ENCODE measurements around the gene MRAP2. TPM values are rescaled to one million over a fixed set of nuclear protein-coding genes. Genes with fewer than 3 reads are reported as not detected.
"Not testable (repeated sequence)": the region's sequence is repeated elsewhere in the genome, so short reads cannot be mapped to it uniquely, and the experiment has no call there.

Gene MRAP2
- total and polyA plus RNA-seq, 2 of the 13 experiments (the other 11 are each of a cell fraction or from before 2014, with no cell fraction given): 0.33 to 3.5 TPM

- Histone ChIP-seq H3K4me3 (replicated peaks in 1 of 3; ENCODE audit: insufficient read depth in 1 of 3, low read depth in 2 of 3, low read length in 3 of 3) (no peak overlapping the region), H3K27me3 (ENCODE audit: control insufficient read depth in 1 of 2, insufficient read depth in 2 of 2, low read length in 2 of 2) (peaks cover 2 to 4% of the 10 kb centered on the region in 2 experiments; a peak in 3 of 5 replicates), H3K4me1 (ENCODE audit: insufficient read depth, low read length) (peaks cover 16% of the 10 kb centered on the region), H3K79me2 (ENCODE audit: insufficient read depth, low read length) (no peaks in the 10 kb centered on the region), H2AFZ (ENCODE audit: low read length) (peak overlapping the region; percentile 78), H4K20me1 (ENCODE audit: insufficient read depth, low read length) (no peaks in the 10 kb centered on the region), H3K9me3 (ENCODE audit: low read length) (no peaks in the 10 kb centered on the region), H3K27ac (ENCODE audit: extremely low read length, insufficient read depth, low read length) (no peak overlapping the region), H3K36me3 (replicated peaks in 1 of 2; ENCODE audit: control insufficient read depth in 1 of 2, insufficient read depth in 2 of 2, low read length in 2 of 2) (no peaks in the 10 kb centered on the region), H3K4me2 (ENCODE audit: low read depth, low read length) (peak overlapping the region; percentile 59), H3K9ac (ENCODE audit: insufficient read depth, low read depth, low read length) (no peak overlapping the region)
- TF ChIP-seq ATM (IDR thresholded peaks at IDR 0.05; ENCODE audit: borderline replicate concordance) (no peak), ZNF17 (CRISPR knock-in tag; IDR thresholded peaks at IDR 0.05) (no peak)
- ChIA-PET POLR2A (no interaction called here), CTCF (ENCODE audit: low intra/inter-chr PET ratio, low total read pairs) (no interaction called here)
- no TSS peak for BruUV-seq (replicated peaks)
- DNase-seq (ENCODE audit: low spot score) (no peak), FAIRE-seq (no peak), ATAC-seq (no peak)
- WGBS (ENCODE audit: low lambda C conversion rate): 15% methylated on average over 5 of the region's 5 CpGs
- intact Hi-C loops (cut with micrococcal nuclease; ENCODE audit: unreplicated experiment): no loop called here
- in situ Hi-C loops (cut with HindIII; ENCODE audit: extremely low pct_ligation_motif_present, low pct_unique_long_range_greater_than_20kb): no loop called here
Measured at GRCh38 chr6:84027340-84028181, 6.0 kb upstream of the MRAP2 start.

GRCh38 chr6:84028350-84028749, 5.2 kb upstream of the MRAP2 start:
- Histone ChIP-seq H3K9me3 (ENCODE audit: low read length) (no peaks in the 10 kb centered on the region), H3K79me2 (ENCODE audit: insufficient read depth, low read length) (no peaks in the 10 kb centered on the region), H3K36me3 (replicated peaks in 1 of 2; ENCODE audit: control insufficient read depth in 1 of 2, insufficient read depth in 2 of 2, low read length in 2 of 2) (no peaks in the 10 kb centered on the region), H3K4me2 (ENCODE audit: low read depth, low read length) (no peak overlapping the region), H3K27me3 (ENCODE audit: control insufficient read depth in 1 of 2, insufficient read depth in 2 of 2, low read length in 2 of 2) (peaks cover 2 to 10% of the 10 kb centered on the region in 2 experiments; a peak in 3 of 5 replicates), H3K9ac (ENCODE audit: insufficient read depth, low read depth, low read length) (no peak overlapping the region), H3K27ac (ENCODE audit: extremely low read length, insufficient read depth, low read length) (no peak overlapping the region), H4K20me1 (ENCODE audit: insufficient read depth, low read length) (no peaks in the 10 kb centered on the region), H3K4me1 (ENCODE audit: insufficient read depth, low read length) (peaks cover 20% of the 10 kb centered on the region), H2AFZ (ENCODE audit: low read length) (no peak overlapping the region), H3K4me3 (replicated peaks in 1 of 3; ENCODE audit: insufficient read depth in 1 of 3, low read depth in 2 of 3, low read length in 3 of 3) (no peak overlapping the region)
- no peak for FAIRE-seq
- TF ChIP-seq, protein P1, sequence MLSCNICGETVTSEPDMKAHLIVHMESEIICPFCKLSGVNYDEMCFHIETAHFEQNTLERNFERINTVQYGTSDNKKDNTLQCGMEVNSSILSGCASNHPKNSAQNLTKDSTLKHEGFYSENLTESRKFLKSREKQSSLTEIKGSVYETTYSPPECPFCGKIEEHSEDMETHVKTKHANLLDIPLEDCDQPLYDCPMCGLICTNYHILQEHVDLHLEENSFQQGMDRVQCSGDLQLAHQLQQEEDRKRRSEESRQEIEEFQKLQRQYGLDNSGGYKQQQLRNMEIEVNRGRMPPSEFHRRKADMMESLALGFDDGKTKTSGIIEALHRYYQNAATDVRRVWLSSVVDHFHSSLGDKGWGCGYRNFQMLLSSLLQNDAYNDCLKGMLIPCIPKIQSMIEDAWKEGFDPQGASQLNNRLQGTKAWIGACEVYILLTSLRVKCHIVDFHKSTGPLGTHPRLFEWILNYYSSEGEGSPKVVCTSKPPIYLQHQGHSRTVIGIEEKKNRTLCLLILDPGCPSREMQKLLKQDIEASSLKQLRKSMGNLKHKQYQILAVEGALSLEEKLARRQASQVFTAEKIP (CRISPR knock-in tag; IDR thresholded peaks at IDR 0.05; ENCODE audit: borderline replicate concordance): no peak
- TF ChIP-seq ZNF747 (CRISPR knock-in tag; IDR thresholded peaks at IDR 0.05; ENCODE audit: borderline replicate concordance) (no peak), KLF12 (CRISPR knock-in tag; IDR thresholded peaks at IDR 0.05; ENCODE audit: borderline replicate concordance) (no peak), ZNF589 (CRISPR knock-in tag; conservative IDR thresholded peaks at IDR 0.05) (no peak), SNAPC5 (CRISPR knock-in tag; IDR thresholded peaks at IDR 0.05; ENCODE audit: borderline replicate concordance) (no peak)
- intact Hi-C loops (cut with micrococcal nuclease; ENCODE audit: unreplicated experiment): no loop called here
- no TSS peak for BruUV-seq (replicated peaks)
- WGBS (ENCODE audit: low lambda C conversion rate): 5% methylated on average over 1 of the region's 1 CpG
- CTCF ChIA-PET (ENCODE audit: low intra/inter-chr PET ratio, low total read pairs): no interaction called here
- no peak for ATAC-seq
- POLR2A ChIA-PET: no interaction called here
- in situ Hi-C loops (cut with HindIII; ENCODE audit: extremely low pct_ligation_motif_present, low pct_unique_long_range_greater_than_20kb): no loop called here
- no peak for DNase-seq (ENCODE audit: low spot score)

- in situ Hi-C loops (cut with HindIII; ENCODE audit: extremely low pct_ligation_motif_present, low pct_unique_long_range_greater_than_20kb); POLR2A ChIA-PET: not testable (repeated sequence)
- intact Hi-C loops (cut with micrococcal nuclease; ENCODE audit: unreplicated experiment): loop anchor here (5.0 kb wide), 1 partner anchor 185 kb away; no protein-coding TSS in a partner anchor
Measured at GRCh38 chr6:84032000-84032399, 1.6 kb upstream of the MRAP2 start.

More at GRCh38 chr6:84032000-84032399, 1.6 kb upstream of the MRAP2 start:
- CTCF ChIA-PET (ENCODE audit: low intra/inter-chr PET ratio, low total read pairs); H3K36me3 ChIP-seq (replicated peaks in 1 of 2; ENCODE audit: control insufficient read depth in 1 of 2, insufficient read depth in 2 of 2, low read length in 2 of 2); H4K20me1 ChIP-seq (ENCODE audit: insufficient read depth, low read length); H3K9me3 ChIP-seq (ENCODE audit: low read length); ATAC-seq; DNase-seq (ENCODE audit: low spot score); FAIRE-seq; H3K9ac ChIP-seq (ENCODE audit: insufficient read depth, low read depth, low read length); H3K4me2 ChIP-seq (ENCODE audit: low read depth, low read length); H3K27ac ChIP-seq (ENCODE audit: extremely low read length, insufficient read depth, low read length); H3K79me2 ChIP-seq (ENCODE audit: insufficient read depth, low read length); H2AFZ ChIP-seq (ENCODE audit: low read length); BruUV-seq (replicated peaks); H3K4me3 ChIP-seq (replicated peaks in 1 of 3; ENCODE audit: insufficient read depth in 1 of 3, low read depth in 2 of 3, low read length in 3 of 3): not testable (repeated sequence)
- peaks cover 12% of the 10 kb centered on the region for H3K4me1 ChIP-seq (ENCODE audit: insufficient read depth, low read length)
- H3K27me3 ChIP-seq (ENCODE audit: control insufficient read depth in 1 of 2, insufficient read depth in 2 of 2, low read length in 2 of 2): peaks cover 2 to 30% of the 10 kb centered on the region in 2 experiments
- WGBS (ENCODE audit: low lambda C conversion rate): 98% methylated on average over 3 of the region's 3 CpGs
